OCI-LY7 (cell line): ENCODE results near the gene PLAA. TPM values are rescaled to one million over a fixed set of nuclear protein-coding genes. Genes with fewer than 3 reads are reported as not detected.

Source experiments
- BruUV-seq: library from RNA; stranded (reverse); fragments of 400-500 nt; replicated peaks from 2 replicates; lab custom pipeline; 2021; lab: Mats Ljungman, UMichigan
- CTCF ChIA-PET: fragments of 300-600 bp; sonication (Branson Sonifier 250); formaldehyde crosslinking; loops from one replicate; lab custom pipeline; 2022; ENCODE audit warnings: antibody characterized with exemption; ENCODE audit not compliant: unreplicated experiment; lab: Charles Lee
- POLR2A ChIA-PET: fragments of 300-600 bp; sonication (Branson Sonifier 250); formaldehyde crosslinking; loops from one replicate; lab custom pipeline; 2022; ENCODE audit warnings: antibody characterized with exemption; lab: Charles Lee
- DNase-seq: peaks from one replicate; pipeline ENCODE4 v3.0.0-alpha.2; 2015; ENCODE audit warnings: low spot score
- H2AFZ ChIP-seq: fragments of 200-600 bp; sonication (generic), shearing (Covaris generic); 2 replicates; pipeline ENCODE4 v1.6.1; 2014; ENCODE audit warnings: mild to moderate bottlenecking, antibody characterized with exemption, low read length, moderate library complexity
- H3K27ac ChIP-seq: fragments of 200-600 bp; sonication (generic); 2 replicates; pipeline ENCODE4 v1.5.1; 2014; ENCODE audit warnings: mixed run types, low read depth, mild to moderate bottlenecking, moderate library complexity, low read length, inconsistent platforms; ENCODE audit not compliant: poor library complexity, severe bottlenecking
- H3K36me3 ChIP-seq: fragments of 200-600 bp; sonication (generic); 2 replicates; pipeline ENCODE4 v1.6.1; 2014; ENCODE audit warnings: mild to moderate bottlenecking, antibody characterized with exemption, low read length, moderate library complexity, mixed read lengths; ENCODE audit not compliant: insufficient read depth
- H3K4me1 ChIP-seq: fragments of 200-600 bp; sonication (generic); 2 replicates; pipeline ENCODE4 v1.5.1; 2014; ENCODE audit warnings: mild to moderate bottlenecking, low read length; ENCODE audit not compliant: insufficient read depth, poor library complexity, severe bottlenecking
- H3K4me2 ChIP-seq: fragments of 200-600 bp; sonication (generic); 2 replicates; pipeline ENCODE4 v1.6.1; 2014; ENCODE audit warnings: mild to moderate bottlenecking, low read length
- H3K4me3 ChIP-seq: fragments of 200-600 bp; sonication (generic); 2 replicates; pipeline ENCODE4 v1.5.1; 2014; ENCODE audit warnings: mild to moderate bottlenecking, low read depth, low read length; ENCODE audit not compliant: poor library complexity, severe bottlenecking
- H3K79me2 ChIP-seq: fragments of 200-600 bp; sonication (generic); 2 replicates; pipeline ENCODE4 v1.6.1; 2016; ENCODE audit warnings: low read depth, mild to moderate bottlenecking, low read length, moderate library complexity, mixed read lengths; ENCODE audit not compliant: insufficient read depth
- H3K9me2 ChIP-seq: fragments of 200-600 bp; sonication (generic); 2 replicates; pipeline ENCODE4 v1.6.1; 2016; ENCODE audit warnings: mild to moderate bottlenecking, low read length, mixed read lengths; ENCODE audit not compliant: insufficient read depth
- H3K9me3 ChIP-seq: fragments of 200-600 bp; sonication (generic); 2 replicates; pipeline ENCODE4 v1.6.1; 2014; ENCODE audit warnings: mild to moderate bottlenecking, mixed run types, low read length, mixed read lengths
- H4K20me1 ChIP-seq: fragments of 200-600 bp; sonication (generic); 2 replicates; pipeline ENCODE4 v1.6.1; 2014; ENCODE audit warnings: mild to moderate bottlenecking, antibody characterized with exemption, low read length, moderate library complexity, mixed read lengths; ENCODE audit not compliant: insufficient read depth
- EZH2phosphoT487 ChIP-seq: fragments of 200-600 bp; sonication (generic); IDR thresholded peaks from 2 replicates; pipeline ENCODE4 v1.6.1; 2018; ENCODE audit warnings: low read depth, borderline replicate concordance, mild to moderate bottlenecking, mixed run types, antibody characterized with exemption, low read length, moderate library complexity, mixed read lengths
- intact Hi-C: fragments of 100-400 bp; cut with micrococcal nuclease; formaldehyde crosslinking; loops from one replicate; pipeline ENCODE4 v1.10.0; 2022; ENCODE audit not compliant: unreplicated experiment
- total RNA-seq, 2 experiments: library from RNA; depleted of rRNA in 1 of 2; stranded (reverse); fragments of >200 nt in 1 of 2; shearing (Covaris generic) in 1 of 2; gene quantifications; 2 replicates each; pipeline ENCODE4 v1.2.3, GENCODE V29; 2014 to 2022
- TF ChIP-seq, protein P1 (sequence below): fragments of 200-600 bp; sonication (generic); conservative IDR thresholded peaks from 2 replicates; pipeline ENCODE4 v1.5.1; 2014; ENCODE audit warnings: mild to moderate bottlenecking, antibody characterized with exemption, low read length, moderate library complexity, mixed read lengths

The PLAA gene
- total RNA-seq, 2 experiments from 2014 or later: 18.1 to 31.8 TPM

DNA sequence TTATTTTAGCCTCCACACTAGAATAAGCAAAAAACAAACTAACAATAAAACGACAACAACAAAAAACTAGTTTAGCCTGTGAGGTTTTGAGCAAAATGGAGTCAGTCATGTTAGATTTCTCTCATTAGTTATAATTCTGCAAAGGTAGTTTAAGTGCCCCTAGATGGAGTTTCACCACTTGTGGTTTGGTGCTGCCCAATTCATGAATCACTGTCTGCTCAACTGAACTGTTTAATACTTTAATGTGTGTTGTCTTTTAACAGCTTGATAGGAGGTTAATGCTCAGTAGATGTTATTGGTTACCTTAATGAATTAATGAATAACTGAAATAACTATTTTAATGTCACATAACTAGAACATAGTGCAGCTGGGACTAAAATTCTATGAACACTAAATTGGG is 3.5 kb upstream of the PLAA start:
- H3K9me3 ChIP-seq: no peaks in the 10 kb centered on the region
- ChIA-PET CTCF (no interaction called here), POLR2A (interaction anchor here (0.5 to 1.5 kb wide), 4 partner anchors 52 to 675 kb away, joined by 3 to 4 read pairs (median 3); no protein-coding TSS in a partner anchor)
- H3K4me2 ChIP-seq: no peak overlapping the region
- H3K4me1 ChIP-seq: peaks cover 13% of the 10 kb centered on the region
- TF ChIP-seq, protein P1, sequence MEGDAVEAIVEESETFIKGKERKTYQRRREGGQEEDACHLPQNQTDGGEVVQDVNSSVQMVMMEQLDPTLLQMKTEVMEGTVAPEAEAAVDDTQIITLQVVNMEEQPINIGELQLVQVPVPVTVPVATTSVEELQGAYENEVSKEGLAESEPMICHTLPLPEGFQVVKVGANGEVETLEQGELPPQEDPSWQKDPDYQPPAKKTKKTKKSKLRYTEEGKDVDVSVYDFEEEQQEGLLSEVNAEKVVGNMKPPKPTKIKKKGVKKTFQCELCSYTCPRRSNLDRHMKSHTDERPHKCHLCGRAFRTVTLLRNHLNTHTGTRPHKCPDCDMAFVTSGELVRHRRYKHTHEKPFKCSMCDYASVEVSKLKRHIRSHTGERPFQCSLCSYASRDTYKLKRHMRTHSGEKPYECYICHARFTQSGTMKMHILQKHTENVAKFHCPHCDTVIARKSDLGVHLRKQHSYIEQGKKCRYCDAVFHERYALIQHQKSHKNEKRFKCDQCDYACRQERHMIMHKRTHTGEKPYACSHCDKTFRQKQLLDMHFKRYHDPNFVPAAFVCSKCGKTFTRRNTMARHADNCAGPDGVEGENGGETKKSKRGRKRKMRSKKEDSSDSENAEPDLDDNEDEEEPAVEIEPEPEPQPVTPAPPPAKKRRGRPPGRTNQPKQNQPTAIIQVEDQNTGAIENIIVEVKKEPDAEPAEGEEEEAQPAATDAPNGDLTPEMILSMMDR: no peak
- TF ChIP-seq EZH2phosphoT487: no peak
- no peak overlapping the region for H2AFZ ChIP-seq
- no peak for DNase-seq
- no peak overlapping the region for H3K27ac ChIP-seq
- peaks cover 15% of the 10 kb centered on the region for H3K79me2 ChIP-seq
- no peak overlapping the region for H3K4me3 ChIP-seq
- intact Hi-C loops: no loop called here
- no peaks in the 10 kb centered on the region for H3K36me3 ChIP-seq
- H4K20me1 ChIP-seq: no peaks in the 10 kb centered on the region
- no TSS peak for BruUV-seq
- no peaks in the 10 kb centered on the region for H3K9me2 ChIP-seq

DNA sequence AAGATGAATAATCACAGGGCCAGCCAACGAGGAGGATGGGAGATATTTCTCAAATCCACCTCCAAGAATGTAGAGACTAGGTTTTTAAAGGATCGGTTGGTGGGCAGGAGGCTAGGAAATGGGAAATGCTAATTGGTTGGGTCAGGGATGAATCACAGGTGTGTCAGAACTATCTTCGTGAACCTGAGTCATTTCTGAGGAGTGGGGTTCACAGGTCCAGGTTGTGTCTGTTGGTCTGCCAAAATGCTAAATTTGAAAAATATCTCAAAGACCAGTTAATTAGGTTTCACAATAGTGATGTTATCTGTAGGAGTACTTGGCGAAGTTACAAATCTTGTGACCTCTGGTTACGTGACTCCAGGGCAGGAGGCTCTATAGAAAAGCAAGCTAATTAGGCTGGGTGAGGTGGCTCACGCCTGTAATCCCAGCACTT is 2.6 kb upstream of the PLAA start:
- TF ChIP-seq EZH2phosphoT487: no peak
- TF ChIP-seq, protein P1: no peak
- no TSS peak for BruUV-seq
- POLR2A ChIA-PET: interaction anchor here (0.6 to 1.5 kb wide), 3 partner anchors 56 to 92 kb away, joined by 3 to 5 read pairs (median 4); no protein-coding TSS in a partner anchor
- H3K27ac ChIP-seq: no peak overlapping the region
- H3K79me2 ChIP-seq: peaks cover 24% of the 10 kb centered on the region
- DNase-seq: no peak
- no peak overlapping the region for H3K4me3 ChIP-seq
- intact Hi-C loops: no loop called here
- H3K36me3 ChIP-seq: peaks cover under 1% of the 10 kb centered on the region; the same call in 1 of the 2 replicates
- no peaks in the 10 kb centered on the region; the same call in 1 of the 2 replicates for H4K20me1 ChIP-seq
- H3K9me2 ChIP-seq: no peaks in the 10 kb centered on the region
- H3K4me2 ChIP-seq: no peak overlapping the region
- H3K4me1 ChIP-seq: peaks cover 11% of the 10 kb centered on the region
- CTCF ChIA-PET: no interaction called here
- H3K9me3 ChIP-seq: no peaks in the 10 kb centered on the region
- no peak overlapping the region for H2AFZ ChIP-seq

DNA sequence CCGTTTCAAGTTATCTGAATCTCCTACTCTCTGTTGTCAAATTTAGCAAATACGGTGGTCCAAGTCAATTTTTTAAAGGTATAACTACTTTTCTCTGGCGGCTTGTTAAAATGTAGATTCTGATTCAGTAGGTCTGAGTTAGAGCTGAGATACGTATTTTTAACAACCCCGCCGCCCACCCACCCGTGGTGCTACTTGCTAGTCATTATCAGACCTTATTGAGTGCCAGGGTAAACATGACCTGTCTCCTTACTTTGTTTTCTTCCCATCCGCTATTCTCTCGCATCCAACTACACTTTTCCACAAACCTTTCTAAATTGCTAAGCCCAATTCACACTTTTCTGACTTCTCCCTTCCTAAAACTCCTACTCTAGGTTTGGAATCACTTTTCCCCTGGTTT is 694 bp upstream of the PLAA start:
- intact Hi-C loops: loop anchor here (1.0 to 2.0 kb wide), 2 partner anchors 55 to 625 kb away; partner anchors contain the start of genes C9orf72 and CAAP1
- DNase-seq: peak; percentile 13

More for the DNA sequence above, 694 bp upstream of the PLAA start:
- Histone ChIP-seq H3K27ac (peak overlapping the region; percentile 74), H3K36me3 (peaks cover 18% of the 10 kb centered on the region), H3K9me3 (no peaks in the 10 kb centered on the region), H3K4me2 (peak overlapping the region; percentile 89), H3K4me3 (peak overlapping the region; percentile 95), H3K9me2 (no peaks in the 10 kb centered on the region), H3K4me1 (peaks cover 11% of the 10 kb centered on the region), H3K79me2 (peaks cover 43% of the 10 kb centered on the region), H4K20me1 (no peaks in the 10 kb centered on the region; the same call in 1 of the 2 replicates), H2AFZ (peak overlapping the region; percentile 96)
- no peak for TF ChIP-seq EZH2phosphoT487
- TF ChIP-seq, protein P1: no peak
- ChIA-PET CTCF (no interaction called here), POLR2A (interaction anchor here (0.6 to 1.9 kb wide), 13 partner anchors 8 to 1993 kb away, joined by 3 to 11 read pairs (median 5); partner anchors contain the start of genes CAAP1 and IFT74)
- TSS peak; percentile 96 for BruUV-seq
